GM12878 (cell line): ENCODE measurements around the gene ABTB1.

Experiments
- CBFB ChIP-seq: IDR thresholded peaks from 2 replicates; pipeline ENCODE4 v1.6.1; 2016; ENCODE audit warnings: antibody characterized with exemption, low read depth
- CTCF ChIP-seq, 3 experiments: IDR thresholded peaks in 2 of 3; conservative IDR thresholded peaks in 1 of 3; 2 replicates each; pipeline ENCODE4 v1.5.1; 2011; ENCODE audit warnings: low read depth in 3 of 3, low read length in 3 of 3, mild to moderate bottlenecking in 3 of 3, control low read depth in 2 of 3, moderate library complexity in 2 of 3, inconsistent platforms in 1 of 3, mixed read lengths in 1 of 3; ENCODE audit not compliant: control insufficient read depth in 2 of 3, insufficient read depth in 1 of 3; ENCODE audit errors: extremely low read depth in 1 of 3
- ELK1 ChIP-seq: IDR thresholded peaks from 2 replicates; pipeline ENCODE4 v1.6.1; 2012; ENCODE audit warnings: low read depth, low read length, improper control_type of control experiment
- FOXK2 ChIP-seq: fragments of 450-650 bp; IDR thresholded peaks from 2 replicates; pipeline ENCODE4 v1.6.1; 2017; ENCODE audit warnings: mild to moderate bottlenecking, moderate library complexity
- MXI1 ChIP-seq: fragments of 150-350 bp; IDR thresholded peaks from 2 replicates; pipeline ENCODE4 v1.6.1; 2011; ENCODE audit warnings: low read depth, mild to moderate bottlenecking, inconsistent platforms, low read length, improper control_type of control experiment
- PAX5 ChIP-seq: IDR thresholded peaks from 2 replicates; pipeline ENCODE4 v1.6.1; 2011; ENCODE audit warnings: low read depth, low read length, borderline replicate concordance
- POLR2A ChIP-seq: IDR thresholded peaks from 2 replicates; pipeline ENCODE4 v1.6.1; 2011; ENCODE audit warnings: low read depth, mild to moderate bottlenecking, low read length
- REST ChIP-seq: IDR thresholded peaks from 2 replicates; pipeline ENCODE4 v1.6.1; 2012; ENCODE audit warnings: mild to moderate bottlenecking, low read depth, low read length
- USF1 ChIP-seq: IDR thresholded peaks from 2 replicates; pipeline ENCODE4 v1.6.1; 2011; ENCODE audit warnings: borderline replicate concordance, low read depth, mild to moderate bottlenecking, moderate library complexity, mixed read lengths, low read length; ENCODE audit not compliant: insufficient read depth; ENCODE audit errors: extremely low read length
- ZNF592 ChIP-seq: fragments of 450-650 bp; IDR thresholded peaks from 2 replicates; pipeline ENCODE4 v1.6.1; 2017; ENCODE audit warnings: mild to moderate bottlenecking, moderate library complexity

- TF ChIP-seq CTCF (IDR thresholded peaks at IDR 0.05 in 2 of 3, conservative IDR thresholded peaks at IDR 0.05 in 1 of 3; ENCODE audit: control insufficient read depth in 2 of 3, extremely low read depth in 1 of 3, insufficient read depth in 1 of 3, low read depth in 3 of 3, low read length in 3 of 3) (no peak), ELK1 (no peak), PAX5 (no peak), CBFB (no peak), ZNF592 (no peak), POLR2A (no peak), REST (no peak), FOXK2 (no peak), MXI1 (no peak), USF1 (no peak)
These were observed 55.8 kb downstream of the ABTB1 start for GRCh38 chr3:127728417-127729015.
